ENCODE data around the gene MLLT1.

DNA sequence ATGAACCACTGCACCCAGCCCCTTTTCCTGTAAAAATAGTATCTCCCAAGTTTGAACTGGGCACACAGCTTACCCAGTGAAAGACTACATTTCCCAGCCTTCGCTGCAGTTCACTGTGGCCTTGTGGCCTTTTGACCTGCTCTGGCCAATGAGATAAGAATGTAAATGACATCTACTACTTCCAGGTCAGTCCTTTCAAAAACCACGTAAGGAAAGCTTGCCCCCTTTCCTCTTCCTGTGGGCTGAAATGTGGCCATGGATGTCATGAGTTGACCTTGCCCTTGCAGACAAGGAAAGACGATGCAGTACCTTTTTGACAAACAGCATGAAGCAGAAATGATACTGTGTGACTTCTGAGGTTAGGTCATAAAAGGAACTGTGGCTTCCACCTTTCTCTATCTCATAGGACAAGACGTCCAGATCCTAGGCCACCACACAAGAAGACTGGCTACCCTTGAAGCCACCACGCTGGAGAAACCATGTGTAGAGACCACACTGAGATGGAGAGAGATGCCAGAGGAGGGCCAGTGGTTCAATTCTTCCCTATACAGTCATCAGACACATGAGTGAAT lies 33.7 kb upstream of the MLLT1 start:
- TF ChIP-seq, protein P1, sequence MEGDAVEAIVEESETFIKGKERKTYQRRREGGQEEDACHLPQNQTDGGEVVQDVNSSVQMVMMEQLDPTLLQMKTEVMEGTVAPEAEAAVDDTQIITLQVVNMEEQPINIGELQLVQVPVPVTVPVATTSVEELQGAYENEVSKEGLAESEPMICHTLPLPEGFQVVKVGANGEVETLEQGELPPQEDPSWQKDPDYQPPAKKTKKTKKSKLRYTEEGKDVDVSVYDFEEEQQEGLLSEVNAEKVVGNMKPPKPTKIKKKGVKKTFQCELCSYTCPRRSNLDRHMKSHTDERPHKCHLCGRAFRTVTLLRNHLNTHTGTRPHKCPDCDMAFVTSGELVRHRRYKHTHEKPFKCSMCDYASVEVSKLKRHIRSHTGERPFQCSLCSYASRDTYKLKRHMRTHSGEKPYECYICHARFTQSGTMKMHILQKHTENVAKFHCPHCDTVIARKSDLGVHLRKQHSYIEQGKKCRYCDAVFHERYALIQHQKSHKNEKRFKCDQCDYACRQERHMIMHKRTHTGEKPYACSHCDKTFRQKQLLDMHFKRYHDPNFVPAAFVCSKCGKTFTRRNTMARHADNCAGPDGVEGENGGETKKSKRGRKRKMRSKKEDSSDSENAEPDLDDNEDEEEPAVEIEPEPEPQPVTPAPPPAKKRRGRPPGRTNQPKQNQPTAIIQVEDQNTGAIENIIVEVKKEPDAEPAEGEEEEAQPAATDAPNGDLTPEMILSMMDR (conservative IDR thresholded peaks at IDR 0.05 in 1 of 2, IDR thresholded peaks at IDR 0.05 in 1 of 2; ENCODE audit: extremely low read depth in 1 of 2, insufficient read depth in 1 of 2, low read depth in 1 of 2, low read length in 2 of 2): no peak
- TF ChIP-seq EZH2 (IDR thresholded peaks at IDR 0.05; ENCODE audit: borderline replicate concordance, low read length): no peak

Measured in mammary epithelial cell (primary cell).